AG04449 (cell line): Measurements from ENCODE around the gene LHFPL4.

Experiments used
- CTCF ChIA-PET: fragments of 350-600 bp; formaldehyde crosslinking; extraction: SDS; loops from one replicate; lab custom pipeline; 2021; ENCODE audit warnings: antibody characterized with exemption; lab: Yijun Ruan, JAX
- POLR2A ChIA-PET: fragments of 400-600, 350-600 bp; formaldehyde crosslinking; extraction: SDS; loops from one replicate; lab custom pipeline; 2020; ENCODE audit warnings: antibody characterized with exemption, inconsistent platforms; lab: Yijun Ruan, JAX
- DNase-seq: peaks from one replicate; pipeline ENCODE4 v3.0.0-alpha.2; 2010; ENCODE audit warnings: low read depth, low spot score
- H3K4me3 ChIP-seq: 2 replicates; pipeline ENCODE4 v1.5.1; 2011; ENCODE audit warnings: low read depth, mild to moderate bottlenecking, control low read depth, low read length
- CTCF ChIP-seq: IDR thresholded peaks from one replicate; pipeline ENCODE4 v1.5.1; 2011; ENCODE audit warnings: mild to moderate bottlenecking, moderate library complexity, low read length, control low read depth, inconsistent platforms; ENCODE audit not compliant: insufficient read depth; ENCODE audit errors: missing control alignments

Gene LHFPL4

GRCh38 chr3:9590282-9590791 lies 36.7 kb upstream of the LHFPL4 start:
- POLR2A ChIA-PET = no interaction called here
- H3K4me3 ChIP-seq = no peak overlapping the region
- no peak for TF ChIP-seq CTCF
- CTCF ChIA-PET = no interaction called here
- DNase-seq = no peak

- H3K4me3 ChIP-seq = no peak overlapping the region
- CTCF ChIA-PET = no interaction called here
- no peak for TF ChIP-seq CTCF
- POLR2A ChIA-PET = no interaction called here
- DNase-seq = no peak
Observed at GRCh38 chr3:9583792-9584191, 30.2 kb upstream of the LHFPL4 start.

- TF ChIP-seq CTCF = no peak
- POLR2A ChIA-PET = no interaction called here
- DNase-seq = no peak
- H3K4me3 ChIP-seq = no peak overlapping the region
- CTCF ChIA-PET = no interaction called here
Observed at GRCh38 chr3:9583371-9583770, 29.7 kb upstream of the LHFPL4 start.

GRCh38 chr3:9582332-9582731 lies 28.7 kb upstream of the LHFPL4 start:
- no peak for DNase-seq
- CTCF ChIA-PET = interaction anchor here (1.7 kb wide), 1 partner anchor 79 kb away, joined by 3 read pairs; no protein-coding TSS in a partner anchor
- TF ChIP-seq CTCF = no peak
- POLR2A ChIA-PET = no interaction called here
- no peak overlapping the region for H3K4me3 ChIP-seq

GRCh38 chr3:9581742-9582141 lies 28.1 kb upstream of the LHFPL4 start:
- no peak for TF ChIP-seq CTCF
- no peak overlapping the region for H3K4me3 ChIP-seq
- CTCF ChIA-PET = interaction anchor here (1.7 kb wide), 1 partner anchor 79 kb away, joined by 3 read pairs; no protein-coding TSS in a partner anchor
- POLR2A ChIA-PET = no interaction called here
- no peak for DNase-seq

- no peak overlapping the region for H3K4me3 ChIP-seq
- DNase-seq = no peak
- no peak for TF ChIP-seq CTCF
- CTCF ChIA-PET = no interaction called here
- POLR2A ChIA-PET = no interaction called here
Observed at GRCh38 chr3:9569054-9569453, 15.4 kb upstream of the LHFPL4 start.
